ENCODE results near the gene RHOT2. TPM values are rescaled to one million over a fixed set of nuclear protein-coding genes. Genes with fewer than 3 reads are reported as not detected.

Gene RHOT2
- total and polyA plus RNA-seq, 10 of the 15 experiments (the other 5 are each of a cell fraction or from before 2014, with no cell fraction given), result 3.7 to 174 (median 69.8) TPM

GRCh38 chr16:629185-629832, 38.6 kb upstream of the RHOT2 start:
- 89% methylated on average over 28 of the region's 29 CpGs for WGBS (ENCODE audit: insufficient coverage, insufficient replicate concordance, low lambda C conversion rate, missing lambda C conversion rate)
- FAIRE-seq, result no peak
- DNase-seq (ENCODE audit: low read depth, low spot score), result no peak
- Histone ChIP-seq H3K4me1 (ENCODE audit: control insufficient read depth, insufficient read depth, low read length) (no peaks in the 10 kb centered on the region; the same call in 1 of the 2 replicates), H3K9ac (ENCODE audit: control insufficient read depth, insufficient read depth, low read length) (no peak overlapping the region), H3K27ac (ENCODE audit: control insufficient read depth, insufficient read depth) (no peak overlapping the region), H3K4me2 (ENCODE audit: control insufficient read depth, insufficient read depth) (no peak overlapping the region), H3K27me3 (replicated peaks in 1 of 2; ENCODE audit: control insufficient read depth in 2 of 2, insufficient read depth in 2 of 2, low read length in 1 of 2) (no peaks in the 10 kb centered on the region), H3K9me3 (replicated peaks; ENCODE audit: control insufficient read depth, insufficient read depth, low read length) (no peaks in the 10 kb centered on the region), H4K20me1 (ENCODE audit: control insufficient read depth, insufficient read depth) (no peaks in the 10 kb centered on the region), H2AFZ (ENCODE audit: control insufficient read depth, low read depth, low read length) (no peak overlapping the region), H3K36me3 (ENCODE audit: control insufficient read depth in 2 of 2, insufficient read depth in 2 of 2, low read length in 1 of 2) (peaks cover 0 to 4% of the 10 kb centered on the region in 2 experiments; a peak in 2 of 4 replicates), H3K79me2 (ENCODE audit: control insufficient read depth, insufficient read depth, low read length) (no peaks in the 10 kb centered on the region), H3K4me3 (no peak overlapping the region)
- ChIA-PET SMC1A (ENCODE audit: uncharacterized antibody, unreplicated experiment) (no interaction called here), CTCF (no interaction called here), RAD21 (ENCODE audit: unreplicated experiment) (no interaction called here), POLR2A (no interaction called here)
- no peak for ATAC-seq
- no peak for TF ChIP-seq RB1 (IDR thresholded peaks at IDR 0.05; ENCODE audit: borderline replicate concordance)
- TF ChIP-seq POLR2A (IDR thresholded peaks at IDR 0.05; ENCODE audit: low read depth, low read length), result peak; percentile 41; the same call in 1 of the 2 replicates
- TF ChIP-seq RCOR1 (conservative IDR thresholded peaks at IDR 0.05; ENCODE audit: low read depth, low read length), result no peak
- intact Hi-C loops (cut with micrococcal nuclease; ENCODE audit: unreplicated experiment), result no loop called here
- in situ Hi-C loops (cut with MboI), result no loop called here
- no TSS peak for BruUV-seq (replicated peaks)

- ATAC-seq, result no peak
- BruUV-seq (replicated peaks), result no TSS peak
- Histone ChIP-seq H3K9ac (ENCODE audit: control insufficient read depth, insufficient read depth, low read length) (no peak overlapping the region), H3K27me3 (replicated peaks in 1 of 2; ENCODE audit: control insufficient read depth in 2 of 2, insufficient read depth in 2 of 2, low read length in 1 of 2) (no peaks in the 10 kb centered on the region), H3K9me3 (replicated peaks; ENCODE audit: control insufficient read depth, insufficient read depth, low read length) (no peaks in the 10 kb centered on the region), H3K36me3 (ENCODE audit: control insufficient read depth in 2 of 2, insufficient read depth in 2 of 2, low read length in 1 of 2) (peaks cover 0 to 4% of the 10 kb centered on the region in 2 experiments; a peak in 3 of 4 replicates), H2AFZ (ENCODE audit: control insufficient read depth, low read depth, low read length) (no peak overlapping the region), H3K79me2 (ENCODE audit: control insufficient read depth, insufficient read depth, low read length) (peaks cover 2% of the 10 kb centered on the region), H3K4me2 (ENCODE audit: control insufficient read depth, insufficient read depth) (no peak overlapping the region), H3K4me1 (ENCODE audit: control insufficient read depth, insufficient read depth, low read length) (no peaks in the 10 kb centered on the region; the same call in 1 of the 2 replicates), H3K27ac (ENCODE audit: control insufficient read depth, insufficient read depth) (no peak overlapping the region), H3K4me3 (no peak overlapping the region), H4K20me1 (ENCODE audit: control insufficient read depth, insufficient read depth) (no peaks in the 10 kb centered on the region)
- SMC1A ChIA-PET (ENCODE audit: uncharacterized antibody, unreplicated experiment), result no interaction called here
- POLR2A ChIA-PET, result no interaction called here
- CTCF ChIA-PET, result no interaction called here
- no peak for TF ChIP-seq IRF4 (IDR thresholded peaks at IDR 0.05; ENCODE audit: low read depth, low read length)
- no peak for TF ChIP-seq TCF12 (IDR thresholded peaks at IDR 0.05; ENCODE audit: low read depth, low read length)
- RAD21 ChIA-PET (ENCODE audit: unreplicated experiment), result no interaction called here
- FAIRE-seq, result no peak
- in situ Hi-C loops (cut with MboI) (no loop called here), intact Hi-C loops (cut with micrococcal nuclease; ENCODE audit: unreplicated experiment) (no loop called here)
- DNase-seq (ENCODE audit: low read depth, low spot score), result no peak
- WGBS (ENCODE audit: insufficient coverage, insufficient replicate concordance, low lambda C conversion rate, missing lambda C conversion rate), result 69% methylated on average over 10 of the region's 11 CpGs
These were observed 38.1 kb upstream of the RHOT2 start for GRCh38 chr16:629833-630248.

All from GM12878 (cell line).